Lung (tissue), 12 donors: Measurements from ENCODE around the gene DRAM2. TPM values are rescaled to one million over a fixed set of nuclear protein-coding genes. Genes with fewer than 3 reads are reported as not detected.

ENCODE experiments used
- ATAC-seq: fragments of 200-7000 bp; cut with Tn5 transposase; one replicate; pipeline ENCODE4 v1.9.1; 2020; ENCODE audit warnings: moderate number of reproducible peaks; ENCODE audit not compliant: insufficient read depth, low FRiP score
- DNase-seq, 3 donors: peaks; one replicate each; pipeline ENCODE4 v3.0.0-alpha.2; 2013 to 2017
- H3K27ac ChIP-seq, 2 donors: one replicate each; pipeline ENCODE4 v1.5.1; 2013; ENCODE audit warnings: mild to moderate bottlenecking in 2 of 2, moderate library complexity in 2 of 2, control low read depth in 1 of 2, inconsistent platforms in 1 of 2, low read depth in 1 of 2, low read length in 1 of 2
- H3K27me3 ChIP-seq, 3 donors: one replicate each; pipeline ENCODE4 v1.5.1; 2013; ENCODE audit warnings: low read length in 2 of 3; ENCODE audit not compliant: control insufficient read depth in 3 of 3, insufficient read depth in 3 of 3
- H3K36me3 ChIP-seq, 4 donors: one replicate each; pipeline ENCODE4 v1.5.1; 2013; ENCODE audit warnings: low read length in 4 of 4, mild to moderate bottlenecking in 1 of 4, moderate library complexity in 1 of 4; ENCODE audit not compliant: control insufficient read depth in 4 of 4, insufficient read depth in 4 of 4
- H3K4me1 ChIP-seq, 5 donors: one replicate each; pipeline ENCODE4 v1.5.1; 2013; ENCODE audit warnings: low read length in 5 of 5, mild to moderate bottlenecking in 2 of 5, moderate library complexity in 1 of 5; ENCODE audit not compliant: control insufficient read depth in 5 of 5, insufficient read depth in 5 of 5
- H3K4me3 ChIP-seq: one replicate; pipeline ENCODE4 v1.5.1; 2013; ENCODE audit warnings: mild to moderate bottlenecking, control low read depth, moderate library complexity
- H3K9ac ChIP-seq, 2 donors: one replicate each; pipeline ENCODE4 v1.5.1; 2013; ENCODE audit warnings: low read length in 2 of 2, control low read depth in 1 of 2; ENCODE audit not compliant: insufficient read depth in 1 of 2
- H3K9me3 ChIP-seq, 4 donors: one replicate each; pipeline ENCODE4 v1.5.1; 2013; ENCODE audit warnings: low read length in 3 of 4, mild to moderate bottlenecking in 1 of 4, moderate library complexity in 1 of 4; ENCODE audit not compliant: control insufficient read depth in 4 of 4, insufficient read depth in 3 of 4
- WGBS, 2 donors: extraction: QIAGEN DNeasy Blood & Tissue Kit; methylation state at CpG; one replicate each; pipeline ENCODE4 v1.1.7; 2013; 5-methylcytosine and 5-hydroxymethylcytosine counted together
- polyA plus RNA-seq, 2 donors: library from polyadenylated mRNA; stranded (reverse); fragments of 200-250 nt; gene quantifications; one replicate each; pipeline ENCODE4 v1.2.1, GENCODE V29; 2013
- total RNA-seq, 2 donors: library from RNA; depleted of rRNA in 1 of 2; stranded (reverse); fragments of >200 nt in 1 of 2; gene quantifications; one replicate each; pipeline ENCODE4 v1.2.1, GENCODE V29; 2014 to 2021
- TF ChIP-seq, protein P1 (sequence below): IDR thresholded peaks from 2 replicates; pipeline ENCODE4 v1.5.1; 2012; ENCODE audit warnings: mild to moderate bottlenecking; ENCODE audit errors: control extremely low read depth, extremely low read depth
- donor health status: control.
- donor health status: control.
- donor health status: Bipolar disorder and iron deficiency.
- donor health status: healthy.
- donor health status: DM: yes; HTN: yes; CAD: no.

DRAM2 gene
- total and polyA plus RNA-seq, 4 donors, result 28.2 to 76.1 (median 40.4) TPM

DNA sequence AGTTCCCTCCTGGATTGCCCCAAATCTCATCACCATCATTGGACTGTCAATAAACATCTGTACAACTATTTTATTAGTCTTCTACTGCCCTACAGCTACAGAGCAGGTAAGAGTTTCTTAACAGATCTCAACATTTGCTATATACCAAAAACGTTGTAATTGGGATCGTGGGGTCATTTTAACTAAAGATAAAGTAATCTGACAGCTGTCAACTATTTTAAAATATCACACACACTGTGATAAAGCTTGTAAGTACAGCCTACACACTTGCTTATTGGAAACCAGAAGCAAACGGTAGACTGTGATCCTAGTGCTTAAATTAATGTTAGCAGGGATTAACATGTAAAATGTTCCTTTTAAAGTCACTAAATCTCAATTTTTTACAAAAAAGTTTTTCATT is 8.1 kb upstream of the DRAM2 start:
- Histone ChIP-seq H3K9me3 (no peaks in the 10 kb centered on the region), H3K27ac (no peak overlapping the region)

DNA sequence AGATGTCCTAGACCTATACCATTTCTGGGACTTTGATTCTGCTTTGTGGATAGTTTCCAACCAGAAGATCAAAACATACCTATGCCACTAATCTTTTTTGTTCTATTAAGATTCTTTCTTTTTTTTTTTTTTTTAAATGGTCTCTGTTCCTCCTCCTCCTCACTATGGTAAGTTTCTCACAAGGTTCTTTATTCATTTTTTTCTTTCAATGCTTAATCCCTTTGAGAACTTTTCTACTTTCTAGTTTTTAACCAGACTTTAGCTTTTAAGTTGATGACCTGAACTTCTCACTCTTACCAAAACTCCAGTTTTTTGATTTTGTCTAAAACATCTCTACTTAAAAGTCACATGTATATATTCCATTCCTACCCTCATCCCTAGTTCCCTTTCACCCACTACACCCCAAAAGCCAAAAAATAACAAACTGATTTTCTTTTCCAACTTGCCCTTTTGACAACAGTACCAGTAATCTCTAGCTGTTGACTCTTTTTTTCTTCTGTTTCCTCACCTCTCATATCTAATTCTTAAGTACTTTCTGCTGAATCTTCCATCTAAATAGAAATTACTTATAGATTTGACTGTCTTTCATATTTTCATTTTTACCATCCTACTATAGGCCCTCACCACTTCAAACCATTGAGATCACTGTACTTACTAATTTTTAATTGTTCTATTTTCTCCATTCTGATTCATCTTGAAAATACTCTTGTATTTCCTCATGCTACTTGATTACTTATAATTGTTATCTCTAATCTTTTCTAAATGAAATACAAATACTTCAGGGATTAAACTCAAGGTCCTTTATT is 6.3 kb upstream of the DRAM2 start:
- DNase-seq, result no peak
- Histone ChIP-seq H3K9me3 (no peaks in the 10 kb centered on the region), H3K27ac (no peak overlapping the region), H3K9ac (no peak overlapping the region), H3K4me1 (peaks cover 0 to 7% (median 4%) of the 10 kb centered on the region in 5 donors), H3K27me3 (no peaks in the 10 kb centered on the region), H3K4me3 (no peak overlapping the region), H3K36me3 (peaks cover 5 to 16% (median 10%) of the 10 kb centered on the region in 4 donors)
- TF ChIP-seq, protein P1, sequence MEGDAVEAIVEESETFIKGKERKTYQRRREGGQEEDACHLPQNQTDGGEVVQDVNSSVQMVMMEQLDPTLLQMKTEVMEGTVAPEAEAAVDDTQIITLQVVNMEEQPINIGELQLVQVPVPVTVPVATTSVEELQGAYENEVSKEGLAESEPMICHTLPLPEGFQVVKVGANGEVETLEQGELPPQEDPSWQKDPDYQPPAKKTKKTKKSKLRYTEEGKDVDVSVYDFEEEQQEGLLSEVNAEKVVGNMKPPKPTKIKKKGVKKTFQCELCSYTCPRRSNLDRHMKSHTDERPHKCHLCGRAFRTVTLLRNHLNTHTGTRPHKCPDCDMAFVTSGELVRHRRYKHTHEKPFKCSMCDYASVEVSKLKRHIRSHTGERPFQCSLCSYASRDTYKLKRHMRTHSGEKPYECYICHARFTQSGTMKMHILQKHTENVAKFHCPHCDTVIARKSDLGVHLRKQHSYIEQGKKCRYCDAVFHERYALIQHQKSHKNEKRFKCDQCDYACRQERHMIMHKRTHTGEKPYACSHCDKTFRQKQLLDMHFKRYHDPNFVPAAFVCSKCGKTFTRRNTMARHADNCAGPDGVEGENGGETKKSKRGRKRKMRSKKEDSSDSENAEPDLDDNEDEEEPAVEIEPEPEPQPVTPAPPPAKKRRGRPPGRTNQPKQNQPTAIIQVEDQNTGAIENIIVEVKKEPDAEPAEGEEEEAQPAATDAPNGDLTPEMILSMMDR, result no peak
- ATAC-seq, result no peak

More for the DNA sequence above, 8.1 kb upstream of the DRAM2 start:
- H3K4me1 ChIP-seq, result peaks cover 0 to 5% (median 0%) of the 10 kb centered on the region in 5 donors
- H3K36me3 ChIP-seq, result peaks cover 5 to 16% (median 11%) of the 10 kb centered on the region in 4 donors
- DNase-seq (no peak), ATAC-seq (no peak)
- H3K27me3 ChIP-seq, result no peaks in the 10 kb centered on the region
- WGBS, 2 donors, result 68 to 79% methylated on average over 3 of the region's 3 CpGs
- TF ChIP-seq, protein P1, result no peak
- no peak overlapping the region for H3K4me3 ChIP-seq
- H3K9ac ChIP-seq, result no peak overlapping the region

DNA sequence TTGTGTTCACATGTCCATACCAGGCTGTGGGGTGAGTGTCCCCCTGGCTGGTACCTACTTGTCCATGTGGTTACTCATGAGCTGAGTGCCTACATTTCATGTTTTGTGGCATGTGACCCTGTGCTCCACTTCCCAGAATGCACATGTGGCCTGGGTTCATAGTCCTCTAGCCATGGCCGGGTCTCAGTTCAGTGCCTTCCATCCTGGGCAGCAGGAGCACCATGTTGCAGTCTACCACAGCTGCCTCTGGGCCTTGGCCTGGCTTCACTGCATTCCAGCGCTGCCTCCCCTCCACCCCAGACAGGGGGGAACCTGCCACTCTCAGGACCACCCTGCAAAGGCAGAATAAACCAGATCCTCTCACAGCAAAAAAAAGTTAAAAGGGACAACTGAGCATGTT is 5.6 kb upstream of the DRAM2 start:
- no peak for ATAC-seq

More for the DNA sequence above, 5.6 kb upstream of the DRAM2 start:
- TF ChIP-seq, protein P1, result no peak
- no peak overlapping the region for H3K9ac ChIP-seq
- no peak overlapping the region for H3K27ac ChIP-seq
- no peaks in the 10 kb centered on the region for H3K9me3 ChIP-seq
- H3K4me3 ChIP-seq, result no peak overlapping the region
- H3K36me3 ChIP-seq, result peaks cover 5 to 14% (median 10%) of the 10 kb centered on the region in 4 donors
- DNase-seq, result no peak
- H3K4me1 ChIP-seq, result peaks cover 0 to 12% (median 6%) of the 10 kb centered on the region in 5 donors
- 94 to 97% methylated on average over 2 of the region's 2 CpGs for WGBS, 2 donors
- no peaks in the 10 kb centered on the region for H3K27me3 ChIP-seq
